ENCODE data around the gene LHX1. TPM values are rescaled to one million over a fixed set of nuclear protein-coding genes. Genes with fewer than 3 reads are reported as not detected.

The LHX1 gene
- total RNA-seq, 1 donor from 2014 or later, result not detected

GRCh38 chr17:36937959-36938565 is 787 bp downstream of the LHX1 start:
- Histone ChIP-seq H3K27ac (ENCODE audit: low read depth, low read length) (no peak overlapping the region), H3K9ac (ENCODE audit: low read depth in 1 of 3, low read length in 3 of 3) (no peak overlapping the region), H3K36me3 (ENCODE audit: control insufficient read depth in 3 of 3, insufficient read depth in 3 of 3, low read length in 3 of 3) (no peaks in the 10 kb centered on the region), H3K4me3 (ENCODE audit: low read length in 3 of 3) (peak overlapping the region in 2 of 3 donors; percentile 9 to 41), H3K9me3 (ENCODE audit: control insufficient read depth in 3 of 3, low read length in 3 of 3) (no peaks in the 10 kb centered on the region), H3K27me3 (ENCODE audit: control insufficient read depth in 3 of 3, insufficient read depth in 3 of 3, low read length in 3 of 3) (peaks cover 98 to 99% (median 99%) of the 10 kb centered on the region in 3 donors), H3K4me1 (ENCODE audit: control insufficient read depth in 3 of 3, insufficient read depth in 3 of 3, low read length in 3 of 3) (peaks cover 50 to 81% (median 71%) of the 10 kb centered on the region in 3 donors)

DNA sequence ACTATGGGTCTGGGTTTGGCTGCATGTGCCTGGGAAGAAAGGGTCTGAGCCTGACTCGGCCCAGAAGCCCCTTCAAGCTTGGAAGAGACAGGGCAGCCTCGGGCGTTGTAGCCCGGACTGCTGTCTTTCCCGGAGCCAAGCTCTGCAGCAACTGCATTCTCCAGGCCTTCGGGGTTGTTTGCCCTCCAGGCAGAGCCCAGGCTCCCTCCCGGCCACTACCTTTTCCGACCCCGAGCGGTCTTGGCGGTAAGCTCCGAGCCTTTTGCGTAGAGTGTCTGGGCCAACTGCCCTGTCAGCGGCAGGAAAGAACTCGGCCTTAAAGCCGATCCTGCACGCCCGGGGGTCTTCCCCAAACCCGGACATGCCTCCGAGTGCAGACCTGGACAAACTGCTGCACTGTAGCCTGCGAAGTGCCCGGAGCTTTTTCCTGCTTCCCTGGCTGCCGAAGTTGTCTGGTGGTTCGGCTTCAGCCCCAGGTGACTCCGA is 1.3 kb downstream of the LHX1 start:
- peaks cover 98 to 99% (median 99%) of the 10 kb centered on the region in 3 donors for H3K27me3 ChIP-seq (ENCODE audit: control insufficient read depth in 3 of 3, insufficient read depth in 3 of 3, low read length in 3 of 3)
- no peak overlapping the region for H3K27ac ChIP-seq (ENCODE audit: low read depth, low read length)
- H3K4me1 ChIP-seq (ENCODE audit: control insufficient read depth in 3 of 3, insufficient read depth in 3 of 3, low read length in 3 of 3), result peaks cover 48 to 76% (median 67%) of the 10 kb centered on the region in 3 donors
- H3K36me3 ChIP-seq (ENCODE audit: control insufficient read depth in 3 of 3, insufficient read depth in 3 of 3, low read length in 3 of 3), result no peaks in the 10 kb centered on the region
- H3K4me3 ChIP-seq (ENCODE audit: low read length in 3 of 3), result peak overlapping the region in 1 of 3 donors; percentile 41
- H3K9me3 ChIP-seq (ENCODE audit: control insufficient read depth in 3 of 3, low read length in 3 of 3), result no peaks in the 10 kb centered on the region
- H3K9ac ChIP-seq (ENCODE audit: low read depth in 1 of 3, low read length in 3 of 3), result no peak overlapping the region

GRCh38 chr17:36939052-36939801 is 2.0 kb downstream of the LHX1 start:
- H3K27me3 ChIP-seq (ENCODE audit: control insufficient read depth in 3 of 3, insufficient read depth in 3 of 3, low read length in 3 of 3), result peaks cover 98 to 99% (median 98%) of the 10 kb centered on the region in 3 donors
- no peaks in the 10 kb centered on the region for H3K36me3 ChIP-seq (ENCODE audit: control insufficient read depth in 3 of 3, insufficient read depth in 3 of 3, low read length in 3 of 3)
- H3K4me1 ChIP-seq (ENCODE audit: control insufficient read depth in 3 of 3, insufficient read depth in 3 of 3, low read length in 3 of 3), result peaks cover 46 to 69% (median 60%) of the 10 kb centered on the region in 3 donors
- H3K9me3 ChIP-seq (ENCODE audit: control insufficient read depth in 3 of 3, low read length in 3 of 3), result no peaks in the 10 kb centered on the region
- no peak overlapping the region for H3K9ac ChIP-seq (ENCODE audit: low read depth in 1 of 3, low read length in 3 of 3)
- H3K27ac ChIP-seq (ENCODE audit: low read depth, low read length), result no peak overlapping the region
- H3K4me3 ChIP-seq (ENCODE audit: low read length in 3 of 3), result no peak overlapping the region

GRCh38 chr17:36939802-36940312 is 2.6 kb downstream of the LHX1 start:
- Histone ChIP-seq H3K9ac (ENCODE audit: low read depth in 1 of 3, low read length in 3 of 3) (no peak overlapping the region), H3K36me3 (ENCODE audit: control insufficient read depth in 3 of 3, insufficient read depth in 3 of 3, low read length in 3 of 3) (no peaks in the 10 kb centered on the region), H3K4me3 (ENCODE audit: low read length in 3 of 3) (no peak overlapping the region), H3K9me3 (ENCODE audit: control insufficient read depth in 3 of 3, low read length in 3 of 3) (no peaks in the 10 kb centered on the region), H3K27me3 (ENCODE audit: control insufficient read depth in 3 of 3, insufficient read depth in 3 of 3, low read length in 3 of 3) (peaks cover 97 to 99% (median 97%) of the 10 kb centered on the region in 3 donors), H3K4me1 (ENCODE audit: control insufficient read depth in 3 of 3, insufficient read depth in 3 of 3, low read length in 3 of 3) (peaks cover 42 to 63% (median 56%) of the 10 kb centered on the region in 3 donors), H3K27ac (ENCODE audit: low read depth, low read length) (no peak overlapping the region)

GRCh38 chr17:36940313-36941264 is 3.3 kb downstream of the LHX1 start:
- no peak overlapping the region for H3K9ac ChIP-seq (ENCODE audit: low read depth in 1 of 3, low read length in 3 of 3)
- peaks cover 36 to 56% (median 48%) of the 10 kb centered on the region in 3 donors for H3K4me1 ChIP-seq (ENCODE audit: control insufficient read depth in 3 of 3, insufficient read depth in 3 of 3, low read length in 3 of 3)
- H3K9me3 ChIP-seq (ENCODE audit: control insufficient read depth in 3 of 3, low read length in 3 of 3), result no peaks in the 10 kb centered on the region
- H3K27ac ChIP-seq (ENCODE audit: low read depth, low read length), result no peak overlapping the region
- H3K27me3 ChIP-seq (ENCODE audit: control insufficient read depth in 3 of 3, insufficient read depth in 3 of 3, low read length in 3 of 3), result peaks cover 96 to 98% (median 96%) of the 10 kb centered on the region in 3 donors
- no peaks in the 10 kb centered on the region for H3K36me3 ChIP-seq (ENCODE audit: control insufficient read depth in 3 of 3, insufficient read depth in 3 of 3, low read length in 3 of 3)
- H3K4me3 ChIP-seq (ENCODE audit: low read length in 3 of 3), result no peak overlapping the region

DNA sequence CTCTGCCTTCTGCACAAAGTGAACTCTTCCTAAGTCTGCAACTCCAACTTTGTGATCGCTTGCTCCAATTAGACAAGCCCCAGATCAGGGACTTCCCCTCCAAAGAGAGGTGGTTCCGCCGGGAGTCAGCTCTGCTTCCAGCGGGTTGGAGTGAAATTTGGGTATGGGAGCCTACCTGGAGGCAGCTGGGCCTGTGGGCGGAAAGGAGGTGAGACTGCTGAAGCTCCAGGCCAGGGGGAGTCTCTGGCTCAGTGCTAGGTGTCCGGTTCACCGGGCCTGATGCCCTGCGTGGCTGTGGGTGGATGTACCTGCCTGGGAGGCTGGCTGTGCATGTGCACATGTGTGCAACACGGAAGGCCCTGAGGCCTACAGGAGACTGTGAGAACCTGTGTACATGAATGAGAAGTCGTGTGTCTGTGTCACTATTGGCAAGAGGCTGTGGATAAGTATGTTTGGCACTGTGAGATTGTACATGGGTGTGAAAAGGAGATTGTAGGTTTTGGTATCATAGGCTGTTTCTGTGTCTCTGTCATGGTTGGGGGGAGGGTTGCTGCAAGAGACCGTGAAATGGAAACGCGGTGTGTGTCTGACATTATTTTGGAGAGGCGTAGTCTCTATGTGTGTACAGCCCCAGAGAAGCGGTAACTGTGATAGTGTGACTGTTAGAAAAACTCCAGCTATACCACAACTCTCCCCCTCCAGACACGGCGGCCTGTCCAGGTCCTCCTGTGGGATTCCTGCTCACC is 4.2 kb downstream of the LHX1 start:
- no peak overlapping the region for H3K27ac ChIP-seq (ENCODE audit: low read depth, low read length)
- H3K4me3 ChIP-seq (ENCODE audit: low read length in 3 of 3), result no peak overlapping the region
- H3K36me3 ChIP-seq (ENCODE audit: control insufficient read depth in 3 of 3, insufficient read depth in 3 of 3, low read length in 3 of 3), result no peaks in the 10 kb centered on the region
- H3K9me3 ChIP-seq (ENCODE audit: control insufficient read depth in 3 of 3, low read length in 3 of 3), result no peaks in the 10 kb centered on the region
- H3K27me3 ChIP-seq (ENCODE audit: control insufficient read depth in 3 of 3, insufficient read depth in 3 of 3, low read length in 3 of 3), result peaks cover 96 to 98% (median 96%) of the 10 kb centered on the region in 3 donors
- H3K4me1 ChIP-seq (ENCODE audit: control insufficient read depth in 3 of 3, insufficient read depth in 3 of 3, low read length in 3 of 3), result peaks cover 28 to 47% (median 42%) of the 10 kb centered on the region in 3 donors
- no peak overlapping the region for H3K9ac ChIP-seq (ENCODE audit: low read depth in 1 of 3, low read length in 3 of 3)

DNA sequence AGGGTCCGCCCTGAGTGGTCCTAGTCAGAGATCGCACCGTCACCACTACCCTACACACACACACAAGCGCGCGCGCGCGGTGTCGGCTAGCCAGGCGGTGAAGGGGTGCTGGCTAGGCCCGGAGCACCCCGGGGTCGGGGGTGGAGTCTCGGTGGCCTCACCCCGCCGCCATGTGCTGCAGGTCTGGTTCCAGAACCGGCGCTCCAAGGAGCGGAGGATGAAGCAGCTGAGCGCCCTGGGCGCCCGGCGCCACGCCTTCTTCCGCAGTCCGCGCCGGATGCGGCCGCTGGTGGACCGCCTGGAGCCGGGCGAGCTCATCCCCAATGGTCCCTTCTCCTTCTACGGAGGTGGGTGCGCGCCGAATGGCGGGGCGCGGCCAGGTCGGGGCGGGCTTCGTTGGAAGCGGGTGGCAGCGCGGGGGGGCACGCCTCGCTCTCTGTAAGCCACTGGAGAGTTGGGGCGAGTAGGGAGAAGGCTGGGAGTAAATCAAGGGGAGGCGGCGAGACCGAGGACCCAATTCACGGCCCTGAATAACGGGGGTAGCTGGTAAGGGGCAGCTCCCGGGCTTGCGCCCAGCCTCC is 4.8 kb downstream of the LHX1 start:
- Histone ChIP-seq H3K4me3 (ENCODE audit: low read length in 3 of 3) (peak overlapping the region in 1 of 3 donors; percentile 22), H3K36me3 (ENCODE audit: control insufficient read depth in 3 of 3, insufficient read depth in 3 of 3, low read length in 3 of 3) (no peaks in the 10 kb centered on the region), H3K4me1 (ENCODE audit: control insufficient read depth in 3 of 3, insufficient read depth in 3 of 3, low read length in 3 of 3) (peaks cover 22 to 42% (median 35%) of the 10 kb centered on the region in 3 donors), H3K9ac (ENCODE audit: low read depth in 1 of 3, low read length in 3 of 3) (peak overlapping the region in 1 of 3 donors; percentile 72), H3K9me3 (ENCODE audit: control insufficient read depth in 3 of 3, low read length in 3 of 3) (no peaks in the 10 kb centered on the region), H3K27ac (ENCODE audit: low read depth, low read length) (no peak overlapping the region), H3K27me3 (ENCODE audit: control insufficient read depth in 3 of 3, insufficient read depth in 3 of 3, low read length in 3 of 3) (peaks cover 96 to 98% (median 97%) of the 10 kb centered on the region in 3 donors)

DNA sequence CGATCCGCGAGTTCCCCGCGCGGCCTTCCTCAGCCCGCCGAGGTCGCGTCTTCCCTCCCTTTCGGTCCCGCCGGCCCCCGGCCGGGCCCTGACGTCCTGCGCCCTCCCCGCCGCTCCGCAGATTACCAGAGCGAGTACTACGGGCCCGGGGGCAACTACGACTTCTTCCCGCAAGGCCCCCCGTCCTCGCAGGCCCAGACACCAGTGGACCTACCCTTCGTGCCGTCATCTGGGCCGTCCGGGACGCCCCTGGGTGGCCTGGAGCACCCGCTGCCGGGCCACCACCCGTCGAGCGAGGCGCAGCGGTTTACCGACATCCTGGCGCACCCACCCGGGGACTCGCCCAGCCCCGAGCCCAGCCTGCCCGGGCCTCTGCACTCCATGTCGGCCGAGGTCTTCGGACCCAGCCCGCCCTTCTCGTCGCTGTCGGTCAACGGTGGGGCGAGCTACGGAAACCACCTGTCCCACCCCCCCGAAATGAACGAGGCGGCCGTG is 5.4 kb downstream of the LHX1 start:
- H3K9ac ChIP-seq (ENCODE audit: low read depth in 1 of 3, low read length in 3 of 3), result peak overlapping the region in 1 of 3 donors; percentile 72
- H3K9me3 ChIP-seq (ENCODE audit: control insufficient read depth in 3 of 3, low read length in 3 of 3), result no peaks in the 10 kb centered on the region
- H3K27me3 ChIP-seq (ENCODE audit: control insufficient read depth in 3 of 3, insufficient read depth in 3 of 3, low read length in 3 of 3), result peaks cover 96 to 98% (median 97%) of the 10 kb centered on the region in 3 donors
- H3K27ac ChIP-seq (ENCODE audit: low read depth, low read length), result no peak overlapping the region
- H3K4me1 ChIP-seq (ENCODE audit: control insufficient read depth in 3 of 3, insufficient read depth in 3 of 3, low read length in 3 of 3), result peaks cover 17 to 36% (median 31%) of the 10 kb centered on the region in 3 donors
- H3K36me3 ChIP-seq (ENCODE audit: control insufficient read depth in 3 of 3, insufficient read depth in 3 of 3, low read length in 3 of 3), result no peaks in the 10 kb centered on the region
- no peak overlapping the region for H3K4me3 ChIP-seq (ENCODE audit: low read length in 3 of 3)

Data from skeletal muscle tissue (tissue), 4 donors.